ENCODE results near the gene SASH1. TPM values are rescaled to one million over a fixed set of nuclear protein-coding genes. Genes with fewer than 3 reads are reported as not detected.

The SASH1 gene
- total RNA-seq, 1 donor from 2014 or later = 0.41 TPM

GRCh38 chr6:148431840-148432239 is 89.2 kb downstream of the SASH1 start:
- intact Hi-C loops (cut with micrococcal nuclease) = no loop called here

DNA sequence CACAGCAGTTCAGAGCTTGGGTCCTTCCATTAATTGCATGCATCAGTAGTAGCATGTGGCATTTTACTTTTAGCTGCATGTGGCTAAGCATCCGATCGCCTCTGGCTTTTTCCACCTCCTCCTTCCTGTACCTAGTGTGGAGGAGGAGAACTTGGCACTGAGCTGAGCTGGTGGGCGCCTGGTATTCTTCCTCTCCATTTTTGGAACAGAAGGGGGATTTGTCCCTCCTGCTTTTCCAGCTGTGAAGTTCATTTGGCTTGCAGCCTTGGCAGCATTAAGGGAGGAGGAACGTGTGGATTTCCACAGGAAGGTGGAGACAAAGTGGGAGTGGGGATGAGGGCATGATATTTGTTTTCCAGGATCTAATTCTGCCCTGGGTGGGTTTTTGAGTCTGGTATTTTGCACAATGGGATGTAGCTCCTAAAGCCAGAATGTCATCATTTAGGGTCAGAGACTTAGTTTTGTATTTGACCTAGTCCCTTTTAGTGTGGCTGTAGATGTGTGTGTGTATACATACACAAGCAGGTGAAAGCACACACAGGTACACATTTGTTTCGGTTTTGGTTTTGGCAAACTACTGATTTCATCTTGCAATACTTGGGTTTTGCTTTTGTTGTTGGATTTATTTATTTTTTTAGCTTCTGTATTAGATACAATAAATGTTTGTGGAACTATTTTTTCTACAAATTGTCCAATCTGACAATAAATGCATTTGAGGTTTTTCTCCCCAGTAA is 90.0 kb downstream of the SASH1 start:
- intact Hi-C loops (cut with micrococcal nuclease) = no loop called here

DNA sequence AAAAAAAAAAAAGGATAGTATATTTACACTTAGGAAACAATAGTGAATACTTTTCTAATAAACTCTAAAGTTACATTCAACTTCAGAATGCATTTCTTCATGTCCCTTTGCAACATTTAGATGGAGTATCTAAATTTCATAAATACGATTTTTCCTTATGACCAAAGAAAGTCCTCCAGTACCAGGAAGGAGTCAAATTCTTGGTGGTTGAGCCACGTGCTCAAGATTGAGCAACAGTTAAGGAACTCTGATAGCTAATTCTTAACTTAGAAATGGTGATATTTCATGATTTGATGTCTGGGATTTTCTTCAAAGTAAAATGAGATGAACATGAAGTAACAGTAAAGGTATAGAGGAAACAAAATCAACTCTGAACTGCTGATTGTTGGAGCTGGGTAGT is 92.7 kb downstream of the SASH1 start:
- intact Hi-C loops (cut with micrococcal nuclease) = no loop called here

- intact Hi-C loops (cut with micrococcal nuclease) = no loop called here
These were observed 93.8 kb downstream of the SASH1 start for GRCh38 chr6:148436466-148436865.

GRCh38 chr6:148438632-148439031 is 96.0 kb downstream of the SASH1 start:
- intact Hi-C loops (cut with micrococcal nuclease) = no loop called here

GRCh38 chr6:148440016-148440415 is 97.4 kb downstream of the SASH1 start:
- intact Hi-C loops (cut with micrococcal nuclease) = no loop called here

- intact Hi-C loops (cut with micrococcal nuclease) = no loop called here
These were observed 98.3 kb downstream of the SASH1 start for GRCh38 chr6:148440877-148441453.

DNA sequence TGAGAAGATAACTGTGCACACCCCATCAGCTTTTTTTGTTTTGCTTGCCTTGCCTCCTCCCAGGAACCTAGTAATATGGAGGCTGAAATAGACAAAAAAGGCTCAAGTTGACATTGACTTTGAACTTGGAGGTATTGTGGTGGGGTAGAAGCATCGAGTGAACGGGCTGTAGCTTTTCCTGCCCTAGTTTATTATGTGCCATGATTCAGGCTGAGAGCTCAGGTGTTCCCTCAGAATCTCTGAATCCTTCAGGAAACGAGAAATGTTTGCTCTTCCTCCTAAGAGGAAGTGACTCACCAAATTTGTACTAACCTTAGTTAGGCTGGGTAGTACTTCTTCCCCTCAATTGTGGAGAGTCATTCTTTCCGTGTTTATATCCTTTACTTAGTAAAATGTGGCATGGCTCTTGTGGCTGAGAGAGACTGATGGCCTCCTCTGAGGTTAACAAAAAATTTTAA is 98.8 kb downstream of the SASH1 start:
- intact Hi-C loops (cut with micrococcal nuclease) = no loop called here

DNA sequence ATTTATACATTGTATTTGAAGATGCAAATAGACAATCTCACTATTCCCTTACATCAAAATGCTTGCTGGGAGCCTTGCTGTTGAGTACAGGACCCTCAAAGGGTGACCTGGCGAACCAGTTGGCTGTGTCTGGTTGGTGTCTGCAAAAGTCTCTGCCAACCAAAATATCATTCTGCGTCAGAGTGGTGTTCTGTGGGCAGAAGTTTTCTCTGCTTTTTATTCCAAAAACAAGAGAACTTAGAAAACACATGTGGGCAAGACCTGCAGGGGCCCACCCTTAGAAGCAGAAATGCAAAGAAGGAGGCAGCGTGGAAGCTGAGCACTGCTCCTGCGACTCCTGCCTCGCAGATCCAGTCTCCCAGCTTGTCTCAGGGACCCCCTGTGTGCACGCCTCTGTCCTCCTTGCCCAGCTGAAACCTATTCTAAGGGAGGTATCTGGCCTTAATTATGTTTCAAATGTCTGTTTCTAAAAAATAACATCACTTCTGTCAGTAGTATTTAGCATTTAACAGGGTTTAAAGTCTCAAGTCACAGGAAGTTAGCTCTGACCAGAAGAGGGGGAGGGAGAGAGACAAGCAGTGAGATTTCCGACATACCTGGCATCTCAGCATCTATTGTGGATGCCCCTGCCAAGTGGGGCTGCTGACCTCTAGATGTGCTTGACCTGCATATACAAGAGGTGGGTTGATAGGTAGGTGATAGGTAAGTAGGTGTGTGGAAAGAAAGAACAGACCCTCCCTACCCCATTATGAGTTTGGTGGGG is 101.3 kb downstream of the SASH1 start:
- intact Hi-C loops (cut with micrococcal nuclease) = no loop called here

DNA sequence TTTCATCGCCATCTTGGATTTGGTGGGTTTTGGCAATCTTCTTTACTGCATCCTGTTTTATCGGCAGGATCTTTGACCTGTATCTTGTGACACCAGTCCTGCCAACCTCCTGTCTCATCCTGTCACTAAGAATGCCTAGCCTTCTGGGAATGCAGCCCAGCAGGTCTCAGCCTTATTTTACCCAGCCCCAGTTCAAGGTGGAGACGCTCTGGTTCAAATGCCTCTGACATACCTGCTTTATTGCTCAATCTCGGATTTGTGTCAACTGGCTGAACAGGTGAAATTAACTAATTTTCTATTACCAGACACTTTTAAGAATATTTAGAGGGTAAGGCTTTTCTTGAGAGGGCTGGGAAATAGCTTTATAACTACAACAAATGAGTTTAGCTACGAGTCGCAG is 102.5 kb downstream of the SASH1 start:
- intact Hi-C loops (cut with micrococcal nuclease) = no loop called here

GRCh38 chr6:148445620-148446019 is 103.0 kb downstream of the SASH1 start:
- intact Hi-C loops (cut with micrococcal nuclease) = no loop called here

- intact Hi-C loops (cut with micrococcal nuclease) = no loop called here
These were observed 104.0 kb downstream of the SASH1 start for GRCh38 chr6:148446681-148447080.

DNA sequence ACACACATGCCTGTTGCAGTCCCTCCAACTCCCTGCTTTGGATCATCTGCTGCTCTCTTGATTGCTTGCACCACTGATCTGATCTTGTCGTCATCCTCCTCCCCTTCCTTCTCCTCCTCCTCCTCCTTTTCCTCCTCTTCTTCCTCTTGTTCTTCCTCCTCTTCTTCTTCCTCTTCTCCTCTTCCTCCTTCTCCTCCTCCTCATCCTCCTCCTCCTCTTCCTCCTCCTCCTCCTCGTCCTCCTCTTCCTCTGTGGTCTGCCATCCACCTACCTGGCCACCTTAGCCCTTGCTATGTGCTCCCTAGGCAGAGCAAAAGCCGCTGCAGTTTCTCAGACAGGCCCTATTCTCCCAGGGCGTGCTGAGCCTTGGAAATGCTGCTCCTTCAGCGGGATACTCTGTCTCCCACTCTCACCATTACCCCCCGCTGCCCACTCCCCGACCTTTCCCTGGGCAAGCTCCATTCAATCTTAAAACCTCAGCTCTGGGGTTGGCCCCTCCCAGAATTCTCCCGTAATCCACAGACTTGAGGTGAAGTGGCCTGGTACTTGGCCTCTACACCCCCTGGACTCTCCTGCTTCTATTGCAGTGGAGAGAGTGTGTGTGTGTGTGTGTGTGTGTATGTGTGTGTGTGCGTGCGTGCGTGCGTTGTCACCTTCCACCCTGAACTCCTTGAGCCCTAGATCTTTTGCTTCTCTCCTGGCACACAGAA is 105.0 kb downstream of the SASH1 start:
- intact Hi-C loops (cut with micrococcal nuclease) = no loop called here

DNA sequence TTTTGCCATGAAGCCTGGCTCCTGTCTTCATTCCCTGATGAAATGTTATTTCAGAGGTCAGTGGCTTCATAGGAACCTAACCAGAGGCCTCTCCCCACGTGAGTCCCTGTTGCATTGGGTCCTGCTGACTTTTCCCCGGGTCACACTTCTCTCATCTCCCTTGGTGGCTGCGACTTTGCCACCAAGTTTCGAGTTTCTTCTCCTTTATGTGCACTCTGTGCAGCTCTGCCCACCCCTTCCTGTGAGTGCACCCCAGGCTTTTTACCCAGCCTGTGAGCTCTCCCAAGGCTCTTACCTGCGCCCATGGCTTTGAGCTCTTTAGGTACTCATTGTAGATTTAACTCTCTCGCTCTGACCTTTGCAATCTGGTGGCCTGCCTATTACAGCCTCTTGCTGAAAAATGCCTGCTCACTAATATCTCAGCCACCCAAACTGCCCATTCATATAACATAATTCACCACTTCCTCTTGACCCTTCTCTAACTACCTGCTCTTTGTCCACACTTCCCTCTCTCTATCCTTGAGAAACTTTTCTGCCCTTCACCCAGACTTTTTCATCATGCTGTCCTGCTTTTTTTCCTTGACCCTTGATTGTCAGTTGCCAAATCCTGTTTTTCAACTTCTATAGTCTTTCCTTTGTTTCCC is 105.9 kb downstream of the SASH1 start:
- intact Hi-C loops (cut with micrococcal nuclease) = no loop called here

DNA sequence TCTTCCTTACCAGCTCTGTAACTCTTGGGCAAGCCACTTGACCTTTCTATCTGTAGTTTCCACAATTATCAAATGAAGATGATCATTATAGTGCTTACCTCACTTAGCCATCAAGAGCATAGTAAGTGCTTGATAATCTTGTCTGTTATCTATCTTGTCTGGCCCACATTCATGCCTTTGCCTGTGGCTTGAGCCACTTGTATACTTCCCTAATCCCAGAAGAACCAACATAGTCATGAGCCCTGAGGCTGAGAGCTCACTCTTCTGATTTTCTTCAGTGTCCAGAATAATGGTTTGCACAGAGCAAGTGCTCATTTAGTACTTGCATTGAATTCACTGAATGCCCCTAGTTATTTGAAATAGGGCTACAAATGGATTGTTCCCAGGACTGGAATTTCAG is 108.2 kb downstream of the SASH1 start:
- intact Hi-C loops (cut with micrococcal nuclease) = no loop called here

DNA sequence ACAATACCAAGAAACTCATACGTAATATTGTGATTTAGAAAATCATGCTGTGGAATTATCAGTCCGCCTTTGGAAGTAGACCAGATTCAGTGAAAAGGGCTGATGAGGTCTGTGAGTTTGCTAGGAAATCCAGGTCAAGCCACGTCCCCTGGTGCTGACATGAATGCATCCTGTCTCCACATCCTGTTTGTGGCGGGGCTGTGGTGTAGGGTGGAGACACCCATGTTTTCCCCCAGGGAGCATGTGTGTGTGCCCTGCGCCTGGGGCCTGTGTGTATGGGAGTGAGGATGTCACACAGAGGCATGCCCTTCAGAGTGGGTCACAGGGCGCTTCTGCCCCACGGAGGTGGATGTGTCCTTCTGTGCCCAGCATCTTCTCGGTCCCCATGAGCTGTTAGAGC is 109.1 kb downstream of the SASH1 start:
- intact Hi-C loops (cut with micrococcal nuclease) = no loop called here

DNA sequence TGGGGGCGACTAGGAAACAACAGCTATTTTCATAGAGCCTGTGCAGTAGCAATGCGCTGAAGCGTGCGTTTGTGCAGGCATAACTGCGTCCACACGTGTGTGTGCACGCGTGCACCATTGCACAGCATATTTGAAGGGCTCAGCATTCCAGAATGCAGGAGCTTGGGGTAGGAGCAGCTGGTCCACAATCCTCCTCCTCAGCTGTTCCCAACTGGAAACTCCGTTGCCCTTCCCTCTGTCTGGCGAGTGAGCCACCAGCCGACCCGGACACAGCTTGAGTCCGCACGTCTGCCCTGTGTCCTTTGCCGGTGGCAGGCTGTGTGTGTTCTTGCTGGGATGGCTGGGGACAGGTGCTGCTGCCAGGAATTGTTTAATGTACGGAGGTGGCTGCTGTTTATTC is 110.2 kb downstream of the SASH1 start:
- intact Hi-C loops (cut with micrococcal nuclease) = no loop called here

DNA sequence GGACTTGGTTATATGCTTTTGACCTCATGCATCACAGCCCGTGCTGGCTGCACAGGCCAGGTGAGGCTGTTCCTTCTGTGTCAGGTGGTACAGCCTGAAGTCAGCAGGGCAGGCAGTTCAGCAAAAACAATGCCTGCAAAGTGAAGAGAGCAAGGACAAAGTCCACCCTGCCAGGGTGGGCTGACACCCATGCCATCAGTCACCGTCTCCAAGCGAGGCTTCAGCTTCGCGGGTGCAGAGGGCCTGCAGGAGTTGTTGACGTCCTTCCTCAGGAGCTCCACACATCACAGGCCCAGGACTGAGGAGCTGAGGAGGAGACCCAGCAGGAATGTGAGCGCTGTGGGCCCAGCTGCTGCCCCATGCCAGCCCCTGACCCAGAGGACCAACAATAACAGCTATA is 111.3 kb downstream of the SASH1 start:
- intact Hi-C loops (cut with micrococcal nuclease) = no loop called here

DNA sequence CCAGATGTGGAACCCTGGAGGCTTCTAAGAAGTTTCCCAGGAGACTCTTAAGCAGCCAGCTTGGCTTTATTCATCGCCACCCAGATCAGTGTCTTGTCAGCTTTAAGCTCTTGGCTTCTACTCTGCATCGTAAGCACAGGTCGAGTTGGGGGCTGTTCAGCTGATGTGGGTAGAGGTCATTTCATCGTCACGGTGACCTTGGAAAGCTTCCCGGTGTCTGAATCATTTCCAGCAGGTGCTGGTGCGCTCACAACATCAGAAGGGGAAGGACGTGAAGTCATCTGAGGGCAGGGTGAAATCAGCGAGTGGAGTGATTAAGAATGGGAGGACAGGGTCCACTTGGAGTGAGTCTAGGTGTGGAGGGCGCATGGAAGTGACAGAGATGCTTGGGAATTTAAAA is 112.6 kb downstream of the SASH1 start:
- intact Hi-C loops (cut with micrococcal nuclease) = no loop called here

GRCh38 chr6:148455674-148456558 is 113.3 kb downstream of the SASH1 start:
- intact Hi-C loops (cut with micrococcal nuclease) = no loop called here
